Measurements from ENCODE around the gene PTPN9. TPM values are rescaled to one million over a fixed set of nuclear protein-coding genes. Genes with fewer than 3 reads are reported as not detected.
A peak's percentile ranks its signal among the peaks of the same experiment; 100 is the strongest.
"Not testable (repeated sequence)": the region's sequence is repeated elsewhere in the genome, so short reads cannot be mapped to it uniquely, and the experiment has no call there.

Gene PTPN9
- polyA plus RNA-seq, 4 donors = 39.8 to 45.4 (median 42.8) TPM

DNA sequence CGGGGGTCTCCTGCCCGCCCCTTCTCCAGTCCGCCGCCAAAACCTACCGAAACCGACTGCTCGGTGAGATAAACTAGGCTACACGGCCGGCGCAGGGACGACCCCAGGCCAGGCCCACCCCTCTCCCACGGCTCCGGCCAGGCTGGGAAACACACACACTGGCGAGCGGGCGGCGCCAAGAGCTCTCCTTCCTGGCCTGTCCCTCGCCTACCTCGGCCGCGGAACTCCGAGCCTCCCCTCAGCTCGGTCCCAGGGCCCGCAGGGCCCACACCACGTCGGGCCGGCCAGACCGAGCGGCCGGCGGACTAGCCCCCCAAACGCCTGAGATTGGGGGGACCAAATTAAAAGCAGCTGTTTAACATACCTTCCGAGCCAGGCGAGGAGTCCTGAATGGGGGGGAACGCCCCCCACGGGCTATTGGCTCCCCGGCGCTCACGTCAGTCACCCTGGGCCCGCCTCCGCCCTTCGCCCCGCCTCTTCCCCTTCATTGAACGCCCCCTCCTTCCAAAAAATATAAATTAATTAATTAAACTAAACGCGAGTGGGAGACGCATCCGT lies 123.6 kb downstream of the PTPN9 start:
- DNase-seq (ENCODE audit: low read depth in 4 of 4, low spot score in 2 of 4) = peak in 3 of 4 donors; percentile 80 to 88 (median 82)

DNA sequence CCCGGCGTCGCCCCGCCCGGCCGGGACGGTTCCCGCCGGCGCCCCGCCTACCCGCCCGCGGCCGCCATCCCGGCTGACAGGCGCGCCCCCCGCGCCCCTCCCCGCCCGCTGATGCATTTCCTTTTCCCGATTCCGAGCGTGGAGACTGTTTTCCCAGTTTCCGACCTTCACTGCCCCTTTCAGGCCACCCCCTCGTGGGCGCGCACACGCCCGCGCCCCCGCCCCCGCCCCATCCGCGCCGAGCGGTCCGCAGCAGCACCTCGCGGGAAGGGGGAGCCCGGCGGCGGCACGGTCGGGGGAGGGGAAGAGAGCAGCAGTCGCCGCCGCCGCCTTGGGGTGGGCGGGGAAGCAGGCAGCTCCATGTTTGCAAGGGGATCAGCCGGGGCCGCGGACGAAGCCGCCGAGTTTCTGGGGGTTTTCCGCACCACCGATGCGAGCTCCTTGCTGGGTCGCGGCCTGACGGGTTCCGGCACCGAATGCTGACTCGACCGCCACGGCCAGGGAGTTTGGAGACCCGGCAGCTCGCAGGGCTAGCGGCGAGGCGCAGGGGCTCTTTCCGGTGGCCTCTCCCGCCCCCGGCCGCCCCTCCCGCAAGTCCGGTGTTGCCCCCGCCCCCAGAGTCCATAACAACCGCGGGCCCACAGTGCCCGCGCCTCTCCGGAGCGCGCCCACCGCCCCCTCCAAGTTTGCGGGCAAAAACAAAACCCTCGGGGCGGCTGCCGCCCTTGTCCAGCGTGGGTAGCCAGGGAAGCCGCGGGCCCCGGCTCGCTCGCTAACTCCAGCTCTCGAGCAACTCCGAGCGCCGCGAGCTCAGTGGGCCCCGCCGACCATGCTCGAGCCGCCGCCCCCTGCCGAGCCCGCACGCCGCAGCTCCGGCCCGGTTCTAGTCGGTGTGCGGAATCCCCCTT lies 124.4 kb downstream of the PTPN9 start:
- DNase-seq (ENCODE audit: low read depth in 4 of 4, low spot score in 2 of 4) = peak in 1 of 4 donors; percentile 37

DNA sequence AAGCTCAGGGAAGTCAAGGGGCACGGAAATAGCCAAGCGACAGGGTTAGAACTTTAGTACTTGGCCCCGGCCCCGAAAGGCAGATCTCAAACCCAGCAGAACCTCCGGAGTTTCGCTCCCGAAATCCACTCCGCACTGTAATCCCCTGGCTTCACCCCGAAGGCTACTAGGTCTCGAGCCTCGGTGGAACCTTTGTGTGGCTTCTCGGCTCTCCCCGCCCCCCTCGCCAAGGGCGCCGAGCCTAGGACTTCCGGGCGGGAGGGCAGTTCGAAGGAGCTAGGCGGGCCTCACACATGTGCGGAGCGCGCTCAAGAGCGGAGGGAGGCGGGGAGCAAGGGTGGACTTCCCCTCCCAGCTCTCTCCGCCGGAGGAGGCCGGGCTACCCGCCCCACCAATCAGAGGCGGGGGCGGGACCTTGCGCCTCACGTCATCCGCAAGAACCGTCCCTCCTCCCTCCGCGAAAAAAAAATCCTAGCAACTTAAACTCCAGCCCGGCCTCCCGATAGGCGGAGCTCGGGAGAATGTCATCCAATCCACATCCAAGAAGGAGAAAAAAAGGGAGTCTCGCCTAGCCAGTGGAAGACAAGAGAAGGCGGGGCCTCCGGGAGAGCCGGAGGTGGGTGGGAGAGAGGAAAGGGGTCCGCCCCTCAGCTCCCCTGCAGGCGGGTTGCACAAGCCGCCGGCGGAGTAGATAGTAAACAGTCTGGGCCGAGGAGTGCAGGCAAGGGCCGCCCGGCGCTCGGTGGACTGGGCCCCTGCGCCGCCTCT lies 125.2 kb downstream of the PTPN9 start:
- peak; percentile 98 to 100 (median 100) for DNase-seq (ENCODE audit: low read depth in 4 of 4, low spot score in 2 of 4)

DNA sequence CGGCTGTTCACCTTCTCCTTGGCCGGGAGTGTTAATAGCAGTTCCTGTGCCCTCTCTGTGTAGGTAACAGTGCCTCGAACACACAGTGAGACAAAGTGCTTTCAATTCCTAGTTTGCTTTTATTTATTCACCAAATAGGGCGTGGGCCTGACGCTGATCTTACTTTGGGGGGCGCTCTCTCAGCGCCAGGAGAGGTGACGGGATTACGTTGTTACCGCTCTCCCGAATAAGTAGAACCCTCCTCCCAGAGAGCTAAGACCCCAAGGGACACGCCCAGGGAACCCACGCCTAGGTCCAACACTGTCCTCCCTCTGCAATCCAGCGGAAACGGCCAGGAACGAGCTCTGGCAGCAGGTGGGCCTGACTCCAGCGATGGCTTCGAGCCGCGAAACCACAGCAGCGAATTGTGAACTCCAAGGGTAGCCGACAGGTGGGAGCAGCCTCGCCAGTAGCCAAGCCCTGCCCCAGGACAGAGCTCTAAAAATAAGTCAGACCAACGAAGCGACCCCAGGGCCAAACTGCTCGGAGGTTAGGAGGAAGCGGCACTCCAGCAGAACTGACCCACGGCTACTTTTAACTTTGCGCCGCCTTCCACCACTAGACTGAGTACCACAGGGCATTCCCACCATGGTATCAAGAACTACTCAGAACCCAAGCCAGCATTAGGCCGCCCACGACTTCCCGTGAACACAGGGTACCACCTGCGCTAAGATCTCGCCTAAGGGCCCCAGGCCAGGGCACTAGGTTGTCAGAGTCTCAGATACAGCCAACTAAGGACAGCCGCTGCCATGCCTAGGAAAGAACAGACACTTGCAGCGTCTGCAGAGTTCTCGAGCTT lies 126.0 kb downstream of the PTPN9 start:
- peak in 3 of 4 donors; percentile 15 to 41 (median 16) for DNase-seq (ENCODE audit: low read depth in 4 of 4, low spot score in 2 of 4)

DNA sequence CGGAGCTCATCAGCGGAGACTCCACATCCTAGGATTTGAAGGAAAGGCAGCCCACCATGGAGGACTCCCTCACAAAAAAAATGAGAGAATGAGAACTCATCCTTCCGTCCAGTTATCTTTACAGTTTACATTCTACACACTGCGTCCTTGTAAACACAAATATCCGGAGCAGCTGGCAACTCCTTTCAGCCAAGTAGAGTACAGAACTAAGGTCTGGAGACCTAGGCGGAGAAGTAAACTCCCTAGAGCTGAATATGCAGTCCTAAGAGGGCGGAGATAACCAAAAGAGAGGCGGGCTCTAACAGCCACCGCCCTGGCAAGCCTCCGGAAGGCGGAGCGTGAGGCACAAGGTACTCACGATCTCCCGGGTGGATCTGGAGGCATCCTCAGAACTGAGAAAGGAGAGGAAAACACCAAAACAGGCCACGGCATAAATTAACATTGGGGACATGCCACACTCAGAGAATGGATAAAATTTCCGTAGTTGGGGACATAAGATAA lies 126.7 kb downstream of the PTPN9 start:
- peak in 3 of 4 donors; percentile 61 to 77 (median 64) for DNase-seq (ENCODE audit: low read depth in 4 of 4, low spot score in 2 of 4)

DNA sequence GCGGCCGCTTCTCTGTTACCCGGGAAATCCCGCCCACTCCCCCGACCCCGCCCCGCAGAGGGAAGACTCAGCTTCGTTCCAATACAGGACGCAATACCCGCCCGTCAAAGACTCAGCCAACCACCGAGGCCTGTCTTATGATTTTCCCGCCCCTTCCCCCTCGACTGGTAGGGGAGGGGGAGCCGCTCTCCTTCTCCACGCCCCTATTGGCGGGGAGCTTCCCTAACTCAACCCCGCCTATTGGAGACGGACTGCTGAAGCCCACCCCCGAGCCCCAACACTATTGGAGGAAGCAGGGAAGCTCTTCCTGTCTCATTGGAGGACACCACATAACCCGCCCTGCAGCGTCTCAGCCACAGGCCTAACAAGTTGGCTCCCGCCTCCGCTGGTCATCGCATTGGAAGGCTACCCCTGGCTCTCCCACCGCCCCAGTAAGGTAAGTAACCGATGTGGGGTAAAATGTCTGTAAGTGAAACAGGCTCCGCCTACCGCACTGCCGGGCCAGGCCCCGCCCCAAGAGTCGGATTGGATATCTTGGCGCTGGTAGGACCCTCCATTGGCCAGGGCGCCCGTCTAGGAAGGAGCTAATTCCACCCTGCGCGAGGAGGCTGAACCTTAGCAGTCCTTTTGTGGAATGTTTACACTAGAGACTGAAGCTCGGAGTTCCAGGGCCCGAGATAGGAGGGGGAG lies 127.3 kb downstream of the PTPN9 start, which contains the start of gene SIN3A:
Gene SIN3A (minus strand): TSS at position 17 of the 690 bp plus-strand sequence. CDS start 21,315 bp downstream, outside the sequence.
- peak; percentile 97 to 99 (median 98) for DNase-seq (ENCODE audit: low read depth in 4 of 4, low spot score in 2 of 4)

DNA sequence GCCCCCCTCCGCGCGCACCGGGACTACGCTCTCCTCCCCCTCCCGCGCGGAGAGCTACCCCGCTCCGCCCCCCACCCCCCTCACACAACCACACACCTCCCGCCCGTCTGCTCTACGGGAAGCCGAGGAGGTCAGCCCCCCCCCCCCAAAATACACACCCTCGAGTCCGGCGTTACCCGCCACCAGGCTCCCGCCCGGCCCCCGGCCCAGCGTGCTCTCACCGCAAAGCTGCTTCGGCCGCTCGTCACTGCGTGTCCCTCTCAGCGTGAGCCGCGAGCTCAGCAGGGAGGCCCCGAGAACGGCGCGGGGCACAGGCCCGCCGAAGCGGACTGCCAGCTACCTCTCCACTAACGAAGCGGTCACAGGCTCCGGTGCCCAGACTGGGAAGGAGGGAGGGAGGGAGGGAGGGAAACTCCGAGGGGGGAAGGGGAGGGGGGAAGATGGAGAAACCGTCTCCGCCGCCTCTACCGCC lies 127.9 kb downstream of the PTPN9 start:
- no peak for DNase-seq (ENCODE audit: low read depth in 4 of 4, low spot score in 2 of 4)

DNA sequence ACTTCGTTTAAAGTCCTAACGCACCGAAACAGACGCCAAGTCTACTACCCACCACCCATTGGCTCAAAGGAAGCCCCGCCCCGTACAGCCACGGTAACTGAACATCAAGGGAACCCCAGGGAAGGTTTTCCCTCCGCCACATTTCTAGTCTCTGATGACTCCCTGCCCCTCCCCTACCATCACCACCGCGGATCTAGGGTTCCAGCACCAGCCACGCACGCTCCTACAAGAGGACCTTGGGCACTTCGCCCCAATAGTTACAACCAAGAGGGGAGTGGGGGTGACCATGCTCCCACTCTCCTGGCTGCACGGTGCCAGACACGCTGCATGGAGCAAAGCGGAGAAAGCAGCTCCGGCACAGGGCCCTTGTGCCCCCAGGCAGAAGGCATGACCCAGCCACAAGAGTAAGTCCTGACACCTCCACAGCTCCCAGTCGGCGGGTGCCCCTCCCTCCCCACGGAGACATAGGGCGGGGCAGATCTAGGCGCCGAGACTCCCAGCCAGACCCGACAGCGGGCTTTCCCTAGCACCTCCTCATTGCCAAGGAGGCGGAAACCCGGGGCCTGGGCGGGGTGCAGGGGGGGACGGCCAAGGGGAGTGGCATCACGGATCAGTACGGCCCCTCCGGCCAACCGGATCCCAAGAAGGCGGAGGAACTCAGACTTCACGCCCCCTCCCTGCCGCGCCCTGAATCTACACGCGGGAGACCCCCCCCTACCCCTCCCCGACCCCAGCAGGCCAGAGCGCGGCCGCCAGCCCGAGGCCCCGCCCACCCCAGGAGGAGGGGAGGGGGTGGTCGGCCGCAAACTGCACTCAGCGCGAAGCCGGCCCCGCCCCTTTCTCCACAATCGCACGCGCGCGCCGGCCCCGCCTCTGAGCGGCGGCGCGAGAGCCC lies 128.6 kb downstream of the PTPN9 start:
- peak in 3 of 4 donors; percentile 87 to 95 (median 89) for DNase-seq (ENCODE audit: low read depth in 4 of 4, low spot score in 2 of 4)

DNA sequence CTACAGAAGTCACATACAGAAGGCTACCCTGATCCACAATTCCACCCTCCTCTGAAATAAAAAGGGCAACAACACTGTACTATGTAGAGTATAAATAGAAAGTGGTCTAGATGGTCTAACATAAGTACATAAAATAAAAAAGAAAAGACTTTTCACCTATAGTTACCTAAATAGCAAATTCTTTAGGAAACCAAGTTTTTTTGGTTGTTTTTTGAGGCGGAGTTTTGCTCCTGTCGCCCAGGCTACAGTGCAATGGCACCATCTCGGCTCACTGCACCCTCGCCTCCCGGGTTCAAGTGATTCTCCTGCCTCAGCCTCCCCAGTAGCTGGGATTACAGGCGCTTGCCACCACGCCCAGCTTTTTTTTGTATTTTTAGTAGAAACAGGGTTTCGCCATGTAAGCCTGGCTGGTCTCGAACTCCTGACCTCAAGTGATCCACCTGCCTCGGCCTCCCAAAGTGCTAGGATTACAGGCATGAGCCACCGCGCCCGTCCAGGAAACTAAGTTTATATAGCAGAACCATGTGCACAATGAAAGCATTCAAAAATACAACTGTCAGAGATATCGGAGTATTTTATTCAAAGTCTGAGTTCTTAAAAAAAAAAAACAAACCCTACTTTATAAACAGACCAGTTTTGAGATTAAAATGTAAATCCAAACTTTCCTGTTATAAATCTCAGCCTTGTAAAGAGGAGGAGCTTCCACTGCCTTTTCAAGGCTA lies 129.4 kb downstream of the PTPN9 start:
- no peak for DNase-seq (ENCODE audit: low read depth in 4 of 4, low spot score in 2 of 4)

DNA sequence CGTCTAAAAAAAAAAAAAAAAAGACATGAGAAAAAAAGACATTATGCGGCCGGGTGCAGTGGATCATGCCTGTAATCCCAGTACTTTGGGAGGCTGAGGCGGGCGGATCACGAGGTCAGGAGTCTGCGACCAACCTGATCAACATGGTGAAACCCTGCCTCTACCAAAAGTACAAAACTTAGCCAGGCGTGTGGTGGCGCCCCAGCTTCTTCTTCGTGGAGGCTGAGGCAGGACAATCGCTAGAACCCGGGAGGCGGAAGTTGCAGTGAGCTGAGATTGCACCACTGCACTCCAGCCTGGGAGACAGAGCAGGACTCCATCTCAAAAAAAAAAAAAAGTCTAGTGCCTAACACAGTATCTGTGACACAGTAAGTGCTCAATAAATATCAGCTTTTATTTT lies 130.9 kb downstream of the PTPN9 start:
- DNase-seq (ENCODE audit: low read depth in 4 of 4, low spot score in 2 of 4) = not testable (repeated sequence)

DNA sequence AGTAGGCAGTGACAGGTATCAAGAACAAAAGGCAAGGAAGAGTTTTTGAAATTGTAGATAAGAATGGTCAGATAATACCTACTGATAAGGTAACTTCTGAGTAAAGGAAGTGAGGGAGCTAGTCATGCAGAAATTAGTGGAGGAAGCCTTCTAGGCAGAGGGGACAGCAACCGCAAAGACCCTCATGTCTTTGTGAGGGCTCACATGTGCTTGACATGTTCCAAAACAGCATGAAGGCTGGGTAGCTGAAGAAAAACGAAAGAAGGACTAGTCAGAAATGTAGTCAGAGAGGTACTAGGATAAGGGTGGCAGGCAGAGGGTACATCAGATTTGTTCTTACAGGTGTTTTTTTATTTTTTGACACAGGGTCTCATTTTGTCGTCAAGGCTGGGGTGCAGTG lies 133.0 kb downstream of the PTPN9 start:
- DNase-seq (ENCODE audit: low read depth in 4 of 4, low spot score in 2 of 4) = no peak

DNA sequence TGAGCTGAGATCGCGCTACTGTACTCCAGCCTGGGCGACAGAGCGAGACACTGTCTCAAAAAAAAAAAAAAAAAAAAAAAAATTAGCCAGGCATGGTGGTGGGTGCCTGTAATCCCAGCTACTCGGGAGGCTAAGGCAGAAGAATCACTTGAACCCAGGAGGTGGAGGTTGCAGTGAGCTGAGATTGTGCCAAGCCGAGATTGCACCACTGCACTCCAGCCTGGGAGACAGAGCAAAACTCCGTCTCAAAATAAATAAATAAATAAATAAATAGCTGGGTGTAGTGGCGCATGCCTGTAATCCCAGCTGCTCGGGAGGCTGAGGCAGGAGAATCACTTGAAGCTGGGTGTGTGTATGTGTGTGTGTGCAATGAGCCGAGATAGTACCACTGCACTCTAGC lies 133.8 kb downstream of the PTPN9 start:
- DNase-seq (ENCODE audit: low read depth in 4 of 4, low spot score in 2 of 4) = not testable (repeated sequence)

DNA sequence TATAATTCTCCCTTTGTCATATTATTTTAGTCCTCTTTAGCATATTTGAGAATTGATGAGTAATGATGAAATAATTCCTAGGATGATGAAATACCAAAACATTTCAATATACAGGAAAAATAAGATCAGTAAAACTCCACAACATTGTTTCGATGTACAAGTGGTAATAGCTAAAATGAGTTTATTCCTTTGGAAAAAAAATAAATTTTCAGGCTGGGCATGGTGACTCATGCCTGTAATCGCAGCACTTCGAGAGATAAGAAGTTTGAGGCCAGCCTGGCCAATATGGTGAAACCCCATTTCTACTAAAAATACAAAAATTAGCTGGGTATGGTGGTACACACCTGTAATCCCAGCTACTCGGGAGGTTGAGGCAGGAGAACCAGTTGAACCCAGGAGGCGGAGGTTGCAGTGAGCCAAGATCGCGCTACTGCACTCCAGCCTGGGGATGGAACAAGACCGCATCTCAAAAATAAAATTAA lies 135.1 kb downstream of the PTPN9 start:
- not testable (repeated sequence) for DNase-seq (ENCODE audit: low read depth in 4 of 4, low spot score in 2 of 4)

DNA sequence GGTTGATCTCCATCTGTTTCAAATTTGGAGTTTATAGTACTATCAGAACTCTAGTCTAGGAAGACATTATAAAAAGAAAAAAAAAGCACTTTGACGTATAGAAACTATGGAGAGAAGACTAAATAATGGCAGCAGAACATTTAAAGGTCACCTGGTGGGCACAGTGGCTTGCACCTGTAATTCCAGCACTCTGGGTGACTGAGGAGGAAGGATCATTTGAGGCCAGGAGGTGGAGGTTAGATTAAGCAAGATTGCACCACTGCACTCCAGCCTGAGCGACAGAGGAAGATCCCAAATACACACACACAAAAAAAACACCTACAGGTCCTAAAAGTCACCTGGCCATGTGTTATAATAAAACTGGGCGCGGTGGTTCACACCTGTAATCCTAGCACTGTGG lies 141.4 kb downstream of the PTPN9 start:
- DNase-seq (ENCODE audit: low read depth in 4 of 4, low spot score in 2 of 4) = no peak

DNA sequence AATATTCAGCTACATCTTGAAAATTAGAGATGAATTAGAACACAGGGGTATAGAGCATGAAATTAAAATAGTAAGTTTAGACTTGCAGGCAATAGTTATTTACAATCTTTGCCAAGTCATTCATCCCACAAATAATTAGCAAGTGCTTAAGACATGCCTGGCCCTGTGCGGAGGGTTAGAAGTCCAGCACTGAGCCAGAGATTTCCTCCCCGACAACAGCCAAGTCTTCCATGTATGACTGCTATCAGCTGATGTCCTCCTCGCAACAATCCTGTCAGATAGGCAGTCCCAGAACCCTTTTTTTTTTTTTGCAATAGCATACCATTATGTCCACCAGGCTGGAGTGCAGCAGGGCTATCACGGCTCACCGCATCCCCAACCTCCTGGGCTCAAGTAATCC lies 142.2 kb downstream of the PTPN9 start:
- DNase-seq (ENCODE audit: low read depth in 4 of 4, low spot score in 2 of 4) = no peak

DNA sequence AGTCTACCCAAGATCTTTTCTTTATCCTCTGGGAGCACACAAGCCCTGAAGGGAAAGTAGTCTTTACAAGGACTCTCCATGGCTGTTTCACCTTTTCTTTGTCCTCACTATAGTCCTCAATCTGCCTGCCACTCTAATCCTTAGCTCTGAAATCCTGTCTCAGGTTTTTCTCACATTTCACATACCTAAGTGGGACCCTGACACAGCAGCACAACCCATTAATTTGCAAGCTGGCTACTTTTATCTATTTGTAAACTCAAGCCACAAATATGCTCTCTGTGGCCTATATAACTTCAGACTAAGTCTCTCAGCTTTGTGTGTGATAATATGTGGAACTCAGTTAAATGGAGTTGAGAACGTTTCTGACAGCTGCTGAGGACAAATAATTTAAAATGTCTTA lies 147.4 kb downstream of the PTPN9 start:
- DNase-seq (ENCODE audit: low read depth in 4 of 4, low spot score in 2 of 4) = no peak

DNA sequence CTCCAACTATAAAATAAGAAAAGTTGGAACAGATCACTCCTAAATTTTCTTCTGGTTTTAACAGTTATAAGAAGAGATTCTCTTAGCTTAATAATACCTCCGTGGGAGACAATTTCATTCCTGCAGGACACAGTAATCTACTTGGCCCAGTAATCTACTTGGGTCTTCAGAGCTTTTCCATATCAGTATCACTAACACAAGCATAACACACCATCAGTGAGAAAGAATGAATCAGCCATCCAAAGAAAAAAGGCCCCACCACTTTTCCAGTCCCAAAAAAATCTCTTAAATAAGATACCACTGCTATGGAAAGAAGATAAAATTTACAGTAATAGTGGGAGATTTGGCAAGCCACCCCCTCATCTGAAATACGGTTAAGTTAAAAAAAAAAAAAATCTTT lies 147.8 kb downstream of the PTPN9 start:
- DNase-seq (ENCODE audit: low read depth in 4 of 4, low spot score in 2 of 4) = no peak
